ENCODE results near the gene CC2D2A. TPM values are rescaled to one million over a fixed set of nuclear protein-coding genes. Genes with fewer than 3 reads are reported as not detected.

The CC2D2A gene
- total and polyA plus RNA-seq, 9 of the 15 experiments (the other 6 are each of a cell fraction or from before 2014, with no cell fraction given), result 0.36 to 2.5 (median 1.6) TPM

DNA sequence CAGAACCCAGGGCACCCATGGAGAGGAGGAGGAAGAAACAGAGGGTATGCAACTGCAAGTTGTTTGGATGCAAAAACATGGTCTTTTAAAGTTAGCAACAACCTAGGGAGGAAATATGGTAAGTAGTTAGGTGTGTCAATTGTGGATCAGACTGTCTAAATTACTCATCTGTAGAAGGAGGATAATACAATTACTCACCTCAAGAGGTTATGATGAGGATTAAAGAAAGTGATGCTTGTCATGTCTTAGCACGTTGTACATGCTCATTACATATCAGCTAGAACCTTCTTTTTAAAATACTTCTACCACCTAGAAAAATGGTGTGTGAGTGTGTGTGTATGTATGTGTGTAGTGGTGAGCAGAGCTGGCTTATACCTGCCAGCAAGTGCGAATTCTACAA, 44.2 kb upstream of the CC2D2A start:
- no peak for FAIRE-seq
- 0% methylated on average over 2 of the region's 2 CpGs for WGBS (ENCODE audit: insufficient coverage, low coverage, missing lambda C conversion rate)
- TF ChIP-seq RBM14 (IDR thresholded peaks at IDR 0.05; ENCODE audit: borderline replicate concordance, insufficient read depth, low read depth, low read length) (no peak), SRSF9 (IDR thresholded peaks at IDR 0.05; ENCODE audit: borderline replicate concordance, low read depth, low read length) (no peak), ZNF696 (CRISPR knock-in tag; conservative IDR thresholded peaks at IDR 0.05) (no peak), EGR1 (conservative IDR thresholded peaks at IDR 0.05) (no peak)
- TF ChIP-seq, protein P1, sequence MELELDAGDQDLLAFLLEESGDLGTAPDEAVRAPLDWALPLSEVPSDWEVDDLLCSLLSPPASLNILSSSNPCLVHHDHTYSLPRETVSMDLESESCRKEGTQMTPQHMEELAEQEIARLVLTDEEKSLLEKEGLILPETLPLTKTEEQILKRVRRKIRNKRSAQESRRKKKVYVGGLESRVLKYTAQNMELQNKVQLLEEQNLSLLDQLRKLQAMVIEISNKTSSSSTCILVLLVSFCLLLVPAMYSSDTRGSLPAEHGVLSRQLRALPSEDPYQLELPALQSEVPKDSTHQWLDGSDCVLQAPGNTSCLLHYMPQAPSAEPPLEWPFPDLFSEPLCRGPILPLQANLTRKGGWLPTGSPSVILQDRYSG (tag; conservative IDR thresholded peaks at IDR 0.05; ENCODE audit: low read depth), result no peak
- TF ChIP-seq, protein P2, sequence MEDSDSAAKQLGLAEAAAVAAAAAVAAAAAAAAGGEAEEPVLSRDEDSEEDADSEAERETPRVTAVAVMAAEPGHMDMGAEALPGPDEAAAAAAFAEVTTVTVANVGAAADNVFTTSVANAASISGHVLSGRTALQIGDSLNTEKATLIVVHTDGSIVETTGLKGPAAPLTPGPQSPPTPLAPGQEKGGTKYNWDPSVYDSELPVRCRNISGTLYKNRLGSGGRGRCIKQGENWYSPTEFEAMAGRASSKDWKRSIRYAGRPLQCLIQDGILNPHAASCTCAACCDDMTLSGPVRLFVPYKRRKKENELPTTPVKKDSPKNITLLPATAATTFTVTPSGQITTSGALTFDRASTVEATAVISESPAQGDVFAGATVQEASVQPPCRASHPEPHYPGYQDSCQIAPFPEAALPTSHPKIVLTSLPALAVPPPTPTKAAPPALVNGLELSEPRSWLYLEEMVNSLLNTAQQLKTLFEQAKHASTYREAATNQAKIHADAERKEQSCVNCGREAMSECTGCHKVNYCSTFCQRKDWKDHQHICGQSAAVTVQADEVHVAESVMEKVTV (CRISPR knock-in tag; IDR thresholded peaks at IDR 0.05), result no peak
- TF ChIP-seq, protein P3, sequence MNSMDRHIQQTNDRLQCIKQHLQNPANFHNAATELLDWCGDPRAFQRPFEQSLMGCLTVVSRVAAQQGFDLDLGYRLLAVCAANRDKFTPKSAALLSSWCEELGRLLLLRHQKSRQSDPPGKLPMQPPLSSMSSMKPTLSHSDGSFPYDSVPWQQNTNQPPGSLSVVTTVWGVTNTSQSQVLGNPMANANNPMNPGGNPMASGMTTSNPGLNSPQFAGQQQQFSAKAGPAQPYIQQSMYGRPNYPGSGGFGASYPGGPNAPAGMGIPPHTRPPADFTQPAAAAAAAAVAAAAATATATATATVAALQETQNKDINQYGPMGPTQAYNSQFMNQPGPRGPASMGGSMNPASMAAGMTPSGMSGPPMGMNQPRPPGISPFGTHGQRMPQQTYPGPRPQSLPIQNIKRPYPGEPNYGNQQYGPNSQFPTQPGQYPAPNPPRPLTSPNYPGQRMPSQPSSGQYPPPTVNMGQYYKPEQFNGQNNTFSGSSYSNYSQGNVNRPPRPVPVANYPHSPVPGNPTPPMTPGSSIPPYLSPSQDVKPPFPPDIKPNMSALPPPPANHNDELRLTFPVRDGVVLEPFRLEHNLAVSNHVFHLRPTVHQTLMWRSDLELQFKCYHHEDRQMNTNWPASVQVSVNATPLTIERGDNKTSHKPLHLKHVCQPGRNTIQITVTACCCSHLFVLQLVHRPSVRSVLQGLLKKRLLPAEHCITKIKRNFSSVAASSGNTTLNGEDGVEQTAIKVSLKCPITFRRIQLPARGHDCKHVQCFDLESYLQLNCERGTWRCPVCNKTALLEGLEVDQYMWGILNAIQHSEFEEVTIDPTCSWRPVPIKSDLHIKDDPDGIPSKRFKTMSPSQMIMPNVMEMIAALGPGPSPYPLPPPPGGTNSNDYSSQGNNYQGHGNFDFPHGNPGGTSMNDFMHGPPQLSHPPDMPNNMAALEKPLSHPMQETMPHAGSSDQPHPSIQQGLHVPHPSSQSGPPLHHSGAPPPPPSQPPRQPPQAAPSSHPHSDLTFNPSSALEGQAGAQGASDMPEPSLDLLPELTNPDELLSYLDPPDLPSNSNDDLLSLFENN (IDR thresholded peaks at IDR 0.05; ENCODE audit: low read depth in 2 of 2, low read length in 2 of 2), result no peak
- TF ChIP-seq, protein P4, sequence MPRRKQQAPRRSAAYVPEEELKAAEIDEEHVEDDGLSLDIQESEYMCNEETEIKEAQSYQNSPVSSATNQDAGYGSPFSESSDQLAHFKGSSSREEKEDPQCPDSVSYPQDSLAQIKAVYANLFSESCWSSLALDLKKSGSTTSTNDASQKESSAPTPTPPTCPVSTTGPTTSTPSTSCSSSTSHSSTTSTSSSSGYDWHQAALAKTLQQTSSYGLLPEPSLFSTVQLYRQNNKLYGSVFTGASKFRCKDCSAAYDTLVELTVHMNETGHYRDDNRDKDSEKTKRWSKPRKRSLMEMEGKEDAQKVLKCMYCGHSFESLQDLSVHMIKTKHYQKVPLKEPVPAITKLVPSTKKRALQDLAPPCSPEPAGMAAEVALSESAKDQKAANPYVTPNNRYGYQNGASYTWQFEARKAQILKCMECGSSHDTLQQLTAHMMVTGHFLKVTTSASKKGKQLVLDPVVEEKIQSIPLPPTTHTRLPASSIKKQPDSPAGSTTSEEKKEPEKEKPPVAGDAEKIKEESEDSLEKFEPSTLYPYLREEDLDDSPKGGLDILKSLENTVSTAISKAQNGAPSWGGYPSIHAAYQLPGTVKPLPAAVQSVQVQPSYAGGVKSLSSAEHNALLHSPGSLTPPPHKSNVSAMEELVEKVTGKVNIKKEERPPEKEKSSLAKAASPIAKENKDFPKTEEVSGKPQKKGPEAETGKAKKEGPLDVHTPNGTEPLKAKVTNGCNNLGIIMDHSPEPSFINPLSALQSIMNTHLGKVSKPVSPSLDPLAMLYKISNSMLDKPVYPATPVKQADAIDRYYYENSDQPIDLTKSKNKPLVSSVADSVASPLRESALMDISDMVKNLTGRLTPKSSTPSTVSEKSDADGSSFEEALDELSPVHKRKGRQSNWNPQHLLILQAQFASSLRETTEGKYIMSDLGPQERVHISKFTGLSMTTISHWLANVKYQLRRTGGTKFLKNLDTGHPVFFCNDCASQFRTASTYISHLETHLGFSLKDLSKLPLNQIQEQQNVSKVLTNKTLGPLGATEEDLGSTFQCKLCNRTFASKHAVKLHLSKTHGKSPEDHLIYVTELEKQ (CRISPR knock-in tag; IDR thresholded peaks at IDR 0.05), result no peak
- TF ChIP-seq, protein P5, sequence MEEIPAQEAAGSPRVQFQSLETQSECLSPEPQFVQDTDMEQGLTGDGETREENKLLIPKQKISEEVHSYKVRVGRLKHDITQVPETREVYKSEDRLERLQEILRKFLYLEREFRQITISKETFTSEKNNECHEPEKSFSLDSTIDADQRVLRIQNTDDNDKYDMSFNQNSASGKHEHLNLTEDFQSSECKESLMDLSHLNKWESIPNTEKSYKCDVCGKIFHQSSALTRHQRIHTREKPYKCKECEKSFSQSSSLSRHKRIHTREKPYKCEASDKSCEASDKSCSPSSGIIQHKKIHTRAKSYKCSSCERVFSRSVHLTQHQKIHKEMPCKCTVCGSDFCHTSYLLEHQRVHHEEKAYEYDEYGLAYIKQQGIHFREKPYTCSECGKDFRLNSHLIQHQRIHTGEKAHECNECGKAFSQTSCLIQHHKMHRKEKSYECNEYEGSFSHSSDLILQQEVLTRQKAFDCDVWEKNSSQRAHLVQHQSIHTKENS (CRISPR knock-in tag; IDR thresholded peaks at IDR 0.05), result no peak
- TF ChIP-seq, protein P6, sequence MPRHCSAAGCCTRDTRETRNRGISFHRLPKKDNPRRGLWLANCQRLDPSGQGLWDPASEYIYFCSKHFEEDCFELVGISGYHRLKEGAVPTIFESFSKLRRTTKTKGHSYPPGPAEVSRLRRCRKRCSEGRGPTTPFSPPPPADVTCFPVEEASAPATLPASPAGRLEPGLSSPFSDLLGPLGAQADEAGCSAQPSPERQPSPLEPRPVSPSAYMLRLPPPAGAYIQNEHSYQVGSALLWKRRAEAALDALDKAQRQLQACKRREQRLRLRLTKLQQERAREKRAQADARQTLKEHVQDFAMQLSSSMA (CRISPR knock-in tag; IDR thresholded peaks at IDR 0.05), result no peak

More for the DNA sequence above, 44.2 kb upstream of the CC2D2A start:
- H3K9ac ChIP-seq (ENCODE audit: insufficient read depth in 1 of 2, low read depth in 2 of 2, low read length in 2 of 2), result no peak overlapping the region
- intact Hi-C loops (cut with micrococcal nuclease), result no loop called here
- ChIA-PET POLR2A (interaction anchor here (1.6 kb wide), 1 partner anchor 12 kb away, joined by 5 read pairs; no protein-coding TSS in a partner anchor), CTCF (ENCODE audit: low intra/inter-chr PET ratio) (no interaction called here)
- no peak overlapping the region for H3K27ac ChIP-seq (ENCODE audit: extremely low read depth, low read depth, low read length)
- no peaks in the 10 kb centered on the region for H3K79me2 ChIP-seq (ENCODE audit: control insufficient read depth, insufficient read depth, low read length)
- H3K9me1 ChIP-seq (ENCODE audit: control insufficient read depth, insufficient read depth, low read length), result no peaks in the 10 kb centered on the region
- DNase-seq (ENCODE audit: extremely low read depth in 1 of 4, low spot score in 3 of 4), result no peak
- H3K4me2 ChIP-seq (ENCODE audit: insufficient read depth, low read length), result no peak overlapping the region
- no peaks in the 10 kb centered on the region for H4K20me1 ChIP-seq (replicated peaks; ENCODE audit: control insufficient read depth, insufficient read depth, low read length)
- H2AFZ ChIP-seq (ENCODE audit: low read depth, low read length), result no peak overlapping the region
- H3K4me3 ChIP-seq, result no peak overlapping the region
- BruUV-seq (replicated peaks), result no TSS peak
- no peaks in the 10 kb centered on the region for H3K27me3 ChIP-seq (ENCODE audit: control insufficient read depth in 2 of 2, insufficient read depth in 2 of 2, low read length in 2 of 2)
- H3K9me3 ChIP-seq (replicated peaks; ENCODE audit: control insufficient read depth, insufficient read depth, low read depth, low read length), result no peaks in the 10 kb centered on the region
- H3K36me3 ChIP-seq (ENCODE audit: control insufficient read depth, insufficient read depth, low read length), result no peaks in the 10 kb centered on the region
- no peak for ATAC-seq
- in situ Hi-C loops (cut with MboI), result no loop called here
- no peaks in the 10 kb centered on the region for H3K4me1 ChIP-seq (replicated peaks in 1 of 2; ENCODE audit: control insufficient read depth in 2 of 2, insufficient read depth in 2 of 2, low read length in 2 of 2)

Data from K562 (cell line).